ENCODE results near the gene PRKCB.
A peak's percentile ranks its signal among the peaks of the same experiment; 100 is the strongest.

The PRKCB gene

DNA sequence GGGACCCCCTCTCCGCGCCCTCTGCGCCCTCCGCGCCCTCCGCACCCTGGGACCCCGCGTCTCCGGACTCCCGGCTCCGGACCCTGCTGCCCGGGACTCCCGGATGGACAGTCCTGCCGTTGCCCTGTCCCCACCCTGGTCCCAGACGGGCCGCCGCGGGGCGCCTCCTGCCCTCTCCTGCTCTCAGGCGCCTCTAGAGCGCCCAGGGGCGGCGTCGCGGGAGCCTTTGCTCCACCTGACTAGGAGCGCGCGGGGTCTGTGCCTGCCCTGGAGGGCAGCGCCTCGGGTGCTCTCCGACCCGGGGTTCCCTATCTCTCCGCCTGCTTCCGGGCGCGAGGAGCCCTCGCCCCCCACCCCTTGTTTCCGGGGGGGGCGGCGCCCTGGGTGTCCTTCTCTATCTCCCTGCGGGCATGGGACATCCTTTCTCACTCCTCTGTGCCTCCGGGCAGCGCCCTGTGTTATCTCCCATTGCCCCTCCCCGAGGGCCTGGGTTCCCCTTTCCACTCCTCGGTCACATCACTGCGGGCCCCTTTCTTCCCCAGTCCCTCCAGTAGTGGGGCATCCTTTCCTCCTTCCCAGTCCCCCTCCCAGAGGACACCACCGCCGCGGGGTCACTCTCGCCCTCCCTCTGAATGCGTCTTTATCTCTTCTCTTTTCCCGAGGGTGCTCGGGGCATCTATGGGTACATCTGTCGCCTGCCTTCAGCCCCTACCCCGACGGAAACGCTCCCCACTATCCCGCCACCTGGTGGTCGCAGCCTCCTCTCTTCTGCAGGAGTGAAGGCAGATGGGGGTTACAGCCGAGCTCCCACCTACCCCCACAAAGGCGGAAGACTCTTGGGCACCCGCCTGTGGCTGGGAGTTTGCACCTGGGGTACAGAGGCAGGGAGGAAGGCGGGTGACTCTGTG is 875 bp downstream of the PRKCB start:
- H3K36me3 ChIP-seq (ENCODE audit: control insufficient read depth, low read length) = no peaks in the 10 kb centered on the region
- no peaks in the 10 kb centered on the region for H4K20me1 ChIP-seq (ENCODE audit: control insufficient read depth, insufficient read depth, low read depth, low read length)
- H3K4me3 ChIP-seq (ENCODE audit: low read length) = peak overlapping the region; percentile 71
- H3K27me3 ChIP-seq (ENCODE audit: control insufficient read depth, low read length) = peaks cover 19% of the 10 kb centered on the region
- no peak for TF ChIP-seq EZH2phosphoT487 (IDR thresholded peaks at IDR 0.05; ENCODE audit: borderline replicate concordance, low read length)
- TF ChIP-seq, protein P1, sequence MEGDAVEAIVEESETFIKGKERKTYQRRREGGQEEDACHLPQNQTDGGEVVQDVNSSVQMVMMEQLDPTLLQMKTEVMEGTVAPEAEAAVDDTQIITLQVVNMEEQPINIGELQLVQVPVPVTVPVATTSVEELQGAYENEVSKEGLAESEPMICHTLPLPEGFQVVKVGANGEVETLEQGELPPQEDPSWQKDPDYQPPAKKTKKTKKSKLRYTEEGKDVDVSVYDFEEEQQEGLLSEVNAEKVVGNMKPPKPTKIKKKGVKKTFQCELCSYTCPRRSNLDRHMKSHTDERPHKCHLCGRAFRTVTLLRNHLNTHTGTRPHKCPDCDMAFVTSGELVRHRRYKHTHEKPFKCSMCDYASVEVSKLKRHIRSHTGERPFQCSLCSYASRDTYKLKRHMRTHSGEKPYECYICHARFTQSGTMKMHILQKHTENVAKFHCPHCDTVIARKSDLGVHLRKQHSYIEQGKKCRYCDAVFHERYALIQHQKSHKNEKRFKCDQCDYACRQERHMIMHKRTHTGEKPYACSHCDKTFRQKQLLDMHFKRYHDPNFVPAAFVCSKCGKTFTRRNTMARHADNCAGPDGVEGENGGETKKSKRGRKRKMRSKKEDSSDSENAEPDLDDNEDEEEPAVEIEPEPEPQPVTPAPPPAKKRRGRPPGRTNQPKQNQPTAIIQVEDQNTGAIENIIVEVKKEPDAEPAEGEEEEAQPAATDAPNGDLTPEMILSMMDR (IDR thresholded peaks at IDR 0.05; ENCODE audit: low read depth, low read length, poor library complexity, severe bottlenecking) = peak; percentile 77
- H3K4me1 ChIP-seq (ENCODE audit: control insufficient read depth, low read length) = peaks cover 34% of the 10 kb centered on the region
- H3K27ac ChIP-seq (ENCODE audit: low read depth, low read length) = no peak overlapping the region
- H3K4me2 ChIP-seq (ENCODE audit: low read length) = peak overlapping the region; percentile 71
- H3K9me3 ChIP-seq (ENCODE audit: control insufficient read depth, insufficient read depth, low read length) = no peaks in the 10 kb centered on the region
- H3F3A ChIP-seq (ENCODE audit: control insufficient read depth, insufficient read depth) = no peaks in the 10 kb centered on the region
- H3K79me2 ChIP-seq (ENCODE audit: control insufficient read depth, low read length) = no peaks in the 10 kb centered on the region
- H3K9me2 ChIP-seq (replicated peaks; ENCODE audit: control insufficient read depth, low read length) = no peaks in the 10 kb centered on the region

DNA sequence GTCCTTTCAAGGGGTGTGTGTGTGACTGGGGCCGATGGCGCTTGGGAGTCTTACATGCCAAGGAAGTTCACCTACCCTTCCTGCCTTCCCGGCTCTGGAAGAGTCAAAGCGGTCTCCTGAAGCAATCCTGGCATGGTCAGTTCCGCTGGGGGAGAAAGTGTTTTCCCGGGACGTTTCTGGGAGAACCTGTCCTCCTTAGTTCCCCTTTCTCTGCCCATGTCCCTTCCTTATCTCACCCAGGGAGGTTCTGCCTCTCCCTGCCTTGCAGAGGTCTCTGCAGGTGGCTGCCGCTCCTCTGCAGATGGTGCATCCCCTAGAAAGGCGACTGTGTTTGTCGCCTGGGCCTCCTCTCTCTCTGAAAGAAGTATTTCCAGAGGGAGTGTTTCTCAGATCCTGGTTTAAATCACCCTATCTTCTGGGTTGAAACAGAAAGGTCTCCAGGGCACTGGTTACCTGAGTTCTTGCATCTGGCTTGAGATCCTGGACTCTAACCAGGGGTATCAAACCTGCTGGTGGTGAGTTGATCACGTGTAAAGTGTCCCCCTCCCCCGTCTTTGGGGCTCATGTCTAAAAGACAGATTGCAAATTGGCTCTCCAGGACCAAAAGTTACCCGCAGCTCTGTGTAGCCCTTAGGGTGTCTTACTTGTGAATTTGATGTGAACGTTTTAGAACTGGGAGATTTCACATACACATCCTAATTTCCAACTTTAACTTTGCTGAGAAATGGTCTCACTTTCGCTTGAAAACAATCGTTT is 1.9 kb downstream of the PRKCB start:
- no peak overlapping the region for H3K27ac ChIP-seq (ENCODE audit: low read depth, low read length)
- H3K4me3 ChIP-seq (ENCODE audit: low read length) = peak overlapping the region; percentile 71
- H4K20me1 ChIP-seq (ENCODE audit: control insufficient read depth, insufficient read depth, low read depth, low read length) = no peaks in the 10 kb centered on the region
- no peaks in the 10 kb centered on the region for H3K9me2 ChIP-seq (replicated peaks; ENCODE audit: control insufficient read depth, low read length)
- no peaks in the 10 kb centered on the region for H3K36me3 ChIP-seq (ENCODE audit: control insufficient read depth, low read length)
- H3K4me1 ChIP-seq (ENCODE audit: control insufficient read depth, low read length) = peaks cover 43% of the 10 kb centered on the region
- H3F3A ChIP-seq (ENCODE audit: control insufficient read depth, insufficient read depth) = no peaks in the 10 kb centered on the region
- no peaks in the 10 kb centered on the region for H3K9me3 ChIP-seq (ENCODE audit: control insufficient read depth, insufficient read depth, low read length)
- H3K79me2 ChIP-seq (ENCODE audit: control insufficient read depth, low read length) = no peaks in the 10 kb centered on the region
- H3K27me3 ChIP-seq (ENCODE audit: control insufficient read depth, low read length) = peaks cover 19% of the 10 kb centered on the region
- H3K4me2 ChIP-seq (ENCODE audit: low read length) = peak overlapping the region; percentile 71
- TF ChIP-seq EZH2phosphoT487 (IDR thresholded peaks at IDR 0.05; ENCODE audit: borderline replicate concordance, low read length) = no peak
- TF ChIP-seq, protein P1 (IDR thresholded peaks at IDR 0.05; ENCODE audit: low read depth, low read length, poor library complexity, severe bottlenecking) = no peak

DNA sequence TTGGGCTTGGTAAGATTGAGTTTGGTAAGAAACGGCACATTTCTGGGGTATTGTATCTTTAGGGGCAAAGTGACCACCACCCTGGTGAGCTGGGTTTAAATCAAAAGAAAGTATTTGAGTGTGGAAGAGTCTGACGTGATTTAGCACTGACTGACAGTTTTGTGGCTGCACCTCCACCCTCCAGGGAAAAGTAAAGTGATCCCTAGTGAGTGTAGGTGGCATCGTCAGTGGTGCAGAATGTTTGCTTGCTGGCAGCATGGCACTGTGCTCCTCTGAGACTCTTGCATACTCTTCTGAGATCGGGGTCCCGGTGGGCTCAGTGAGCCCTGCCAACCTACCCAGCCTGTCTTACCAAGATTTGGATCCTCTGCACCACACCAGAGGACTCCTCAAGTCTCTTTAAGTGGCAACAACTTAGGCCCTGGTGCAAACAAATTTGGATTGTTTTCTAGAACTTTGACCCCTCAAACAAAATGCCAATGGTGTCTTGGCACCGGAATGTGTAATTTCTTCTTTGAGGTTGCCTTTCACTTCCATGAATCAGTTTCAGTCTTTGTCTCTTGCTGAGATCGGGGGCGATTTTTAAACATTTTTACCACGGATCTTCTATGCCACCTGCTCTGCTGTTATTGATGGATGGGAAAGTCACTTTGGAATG is 2.8 kb downstream of the PRKCB start:
- Histone ChIP-seq H3K27me3 (ENCODE audit: control insufficient read depth, low read length) (peaks cover 19% of the 10 kb centered on the region), H3K4me3 (ENCODE audit: low read length) (no peak overlapping the region), H3K4me2 (ENCODE audit: low read length) (no peak overlapping the region)

More for the DNA sequence above, 2.8 kb downstream of the PRKCB start:
- Histone ChIP-seq H3K27ac (ENCODE audit: low read depth, low read length) (no peak overlapping the region), H3K36me3 (ENCODE audit: control insufficient read depth, low read length) (no peaks in the 10 kb centered on the region), H3K9me2 (replicated peaks; ENCODE audit: control insufficient read depth, low read length) (no peaks in the 10 kb centered on the region), H4K20me1 (ENCODE audit: control insufficient read depth, insufficient read depth, low read depth, low read length) (no peaks in the 10 kb centered on the region), H3K79me2 (ENCODE audit: control insufficient read depth, low read length) (no peaks in the 10 kb centered on the region), H3F3A (ENCODE audit: control insufficient read depth, insufficient read depth) (peaks cover 8% of the 10 kb centered on the region), H3K4me1 (ENCODE audit: control insufficient read depth, low read length) (peaks cover 52% of the 10 kb centered on the region), H3K9me3 (ENCODE audit: control insufficient read depth, insufficient read depth, low read length) (no peaks in the 10 kb centered on the region)
- TF ChIP-seq, protein P1 (IDR thresholded peaks at IDR 0.05; ENCODE audit: low read depth, low read length, poor library complexity, severe bottlenecking) = no peak
- no peak for TF ChIP-seq EZH2phosphoT487 (IDR thresholded peaks at IDR 0.05; ENCODE audit: borderline replicate concordance, low read length)
